HG02759 (cell line): Measurements from ENCODE around the gene KCNQ5.
A peak's percentile ranks its signal among the peaks of the same experiment; 100 is the strongest.

ENCODE experiments used
- ATAC-seq: cut with Tn5 transposase; IDR thresholded peaks from one replicate; pipeline ENCODE4 v1.9.1; 2021; ENCODE audit warnings: mild to moderate bottlenecking, moderate library complexity; ENCODE audit not compliant: unreplicated experiment

KCNQ5 gene

GRCh38 chr6:72788188-72788587, 166.3 kb downstream of the KCNQ5 start:
- no peak for ATAC-seq

DNA sequence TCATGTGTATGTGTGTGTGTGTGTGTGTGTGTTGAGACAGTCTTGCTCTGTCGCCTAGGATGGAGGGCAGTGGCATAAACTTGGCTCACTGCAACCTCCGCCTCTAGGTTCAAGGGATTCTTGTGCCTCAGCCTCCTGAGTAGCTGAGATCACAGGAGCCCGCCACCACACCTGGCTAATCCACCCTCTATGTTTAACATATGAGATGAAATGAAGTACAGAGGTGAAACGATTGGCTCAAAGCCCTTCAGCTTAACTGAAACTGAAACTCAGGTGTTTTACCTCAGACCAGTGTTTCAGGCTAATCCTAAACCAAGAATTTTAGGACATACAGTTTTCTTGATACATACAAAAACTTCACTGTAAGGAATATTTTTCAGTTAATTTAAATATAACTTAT, 167.3 kb downstream of the KCNQ5 start:
- ATAC-seq = no peak

DNA sequence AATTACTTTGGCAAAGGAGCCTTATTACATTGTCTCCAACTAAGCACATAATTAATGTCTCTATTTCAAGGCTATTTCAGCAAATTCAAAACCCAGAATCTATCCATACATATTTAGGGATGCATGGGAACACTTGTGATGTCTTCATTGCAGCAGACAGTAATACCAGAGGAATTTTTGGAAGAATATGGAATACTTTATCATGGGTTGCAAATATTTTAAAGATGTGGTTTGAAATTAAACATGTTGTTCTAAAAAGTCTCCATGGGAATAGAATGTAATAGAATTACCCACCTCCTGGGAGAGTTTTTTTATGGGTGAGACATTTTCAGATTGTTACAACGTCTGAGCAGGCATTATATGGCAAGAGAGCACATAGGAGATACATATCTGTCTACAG, 170.8 kb downstream of the KCNQ5 start:
- ATAC-seq = no peak

DNA sequence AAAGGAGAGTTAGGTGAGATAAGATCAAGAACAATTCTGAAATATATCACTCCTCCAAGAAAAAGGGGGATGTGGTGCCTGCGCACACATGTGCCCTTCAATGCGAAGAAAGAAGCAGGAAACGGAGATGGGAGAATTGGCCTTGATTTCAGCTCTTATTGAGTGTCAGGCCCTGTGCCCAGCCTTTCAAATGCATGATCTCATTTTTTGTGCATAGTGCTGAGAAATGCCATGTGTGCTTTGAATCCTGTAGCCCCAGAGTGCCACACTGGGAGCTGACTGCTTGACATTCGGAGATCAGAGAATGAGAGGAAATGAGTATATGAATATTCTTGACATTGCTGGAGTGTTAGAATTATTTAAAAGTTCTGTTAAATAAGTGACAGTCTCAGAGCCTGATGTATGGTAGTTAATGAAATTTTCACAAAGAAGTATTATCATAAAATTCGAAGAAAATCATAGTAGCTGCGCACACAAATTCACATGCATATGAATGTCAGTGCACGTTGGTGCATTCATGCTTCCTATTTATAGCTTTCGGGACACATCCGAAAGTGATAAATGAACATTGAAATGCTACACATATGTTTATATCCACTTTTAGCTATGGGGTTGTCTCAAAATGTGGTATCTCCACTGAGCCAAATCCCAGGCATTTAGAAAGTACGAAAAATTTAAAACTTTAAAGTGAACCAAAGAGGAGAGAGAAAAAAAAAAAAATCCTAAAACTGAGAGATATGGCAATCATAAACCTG, 172.0 kb downstream of the KCNQ5 start:
- ATAC-seq = no peak

DNA sequence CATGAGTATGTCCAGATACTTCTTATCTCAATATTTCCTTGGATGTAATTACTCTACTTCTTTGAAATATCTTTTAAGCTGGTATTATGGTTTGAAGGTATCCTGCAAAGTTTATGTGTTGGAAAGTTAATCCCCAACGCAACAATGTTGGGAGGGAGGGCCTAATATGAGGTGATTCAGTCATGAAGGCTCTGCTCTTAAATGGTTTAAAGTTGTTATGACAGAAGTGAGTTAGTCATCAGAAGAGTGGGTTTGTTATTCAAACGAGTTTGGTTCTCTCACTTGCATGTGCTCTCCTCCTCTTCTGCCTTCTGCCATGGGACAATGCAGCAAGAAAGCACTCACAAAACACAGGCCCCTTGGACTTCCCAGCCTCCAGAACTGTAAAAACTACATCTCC, 176.3 kb downstream of the KCNQ5 start:
- no peak for ATAC-seq

DNA sequence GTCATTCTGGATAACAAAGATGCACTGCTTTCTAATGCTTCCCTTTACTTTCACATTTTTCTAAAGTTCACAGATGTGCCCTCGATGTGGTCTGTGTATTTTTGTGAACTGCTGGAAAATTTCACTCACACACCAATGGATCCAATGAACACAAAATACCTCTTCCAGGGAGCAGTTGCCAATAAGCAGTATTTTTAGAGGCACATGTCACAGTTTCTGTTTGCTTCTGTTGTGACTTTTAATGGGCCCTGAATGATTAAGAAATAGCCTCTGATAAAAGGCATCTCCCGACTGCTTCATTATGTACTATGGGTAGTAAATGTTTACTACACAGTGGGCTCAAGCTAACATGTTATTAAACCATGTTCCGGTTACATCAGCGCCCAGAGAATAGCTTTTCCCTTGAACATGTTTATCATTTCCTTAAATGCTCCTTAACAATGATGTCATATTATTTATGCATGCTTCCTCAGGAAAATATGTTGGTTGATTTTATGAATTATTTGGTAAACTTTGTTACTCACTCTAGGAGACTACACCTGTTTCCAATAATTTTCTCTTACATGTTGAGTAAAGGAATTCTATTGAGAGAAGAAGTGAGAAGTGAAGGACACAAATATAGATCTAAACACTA, 188.0 kb downstream of the KCNQ5 start:
- no peak for ATAC-seq

- ATAC-seq = no peak
Observed at GRCh38 chr6:72810571-72811280, 188.9 kb downstream of the KCNQ5 start.

- ATAC-seq = no peak
Observed at GRCh38 chr6:72811971-72812421, 190.1 kb downstream of the KCNQ5 start.

- no peak for ATAC-seq
Observed at GRCh38 chr6:72813807-72814596, 192.1 kb downstream of the KCNQ5 start.

GRCh38 chr6:72816022-72816421, 194.2 kb downstream of the KCNQ5 start:
- ATAC-seq = no peak

- no peak for ATAC-seq
Observed at GRCh38 chr6:72817208-72817607, 195.3 kb downstream of the KCNQ5 start.

DNA sequence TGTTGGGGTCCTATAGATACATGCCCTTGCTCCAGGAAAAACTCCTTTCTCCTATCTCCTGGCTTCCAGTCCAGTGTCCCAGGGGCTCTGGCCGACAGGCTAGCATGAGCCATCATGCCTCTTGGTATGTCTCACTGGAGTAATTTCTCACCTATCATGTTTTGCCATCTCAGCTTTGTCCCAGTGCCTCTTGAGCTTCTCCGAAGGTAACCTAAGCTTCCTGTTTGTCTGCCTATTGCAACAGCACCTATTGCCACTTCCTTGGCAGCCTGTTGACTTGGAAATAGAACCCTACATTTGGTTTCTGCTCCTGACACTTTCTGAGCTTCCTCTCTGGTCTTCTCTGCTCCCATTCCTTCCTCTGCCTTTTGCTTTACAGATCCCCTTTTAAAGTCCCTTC, 197.7 kb downstream of the KCNQ5 start:
- ATAC-seq = no peak

- ATAC-seq = no peak
Observed at GRCh38 chr6:72820153-72820552, 198.3 kb downstream of the KCNQ5 start.

GRCh38 chr6:72820906-72821305, 199.0 kb downstream of the KCNQ5 start:
- ATAC-seq = no peak

- ATAC-seq = no peak
Observed at GRCh38 chr6:72822023-72822422, 200.2 kb downstream of the KCNQ5 start.

DNA sequence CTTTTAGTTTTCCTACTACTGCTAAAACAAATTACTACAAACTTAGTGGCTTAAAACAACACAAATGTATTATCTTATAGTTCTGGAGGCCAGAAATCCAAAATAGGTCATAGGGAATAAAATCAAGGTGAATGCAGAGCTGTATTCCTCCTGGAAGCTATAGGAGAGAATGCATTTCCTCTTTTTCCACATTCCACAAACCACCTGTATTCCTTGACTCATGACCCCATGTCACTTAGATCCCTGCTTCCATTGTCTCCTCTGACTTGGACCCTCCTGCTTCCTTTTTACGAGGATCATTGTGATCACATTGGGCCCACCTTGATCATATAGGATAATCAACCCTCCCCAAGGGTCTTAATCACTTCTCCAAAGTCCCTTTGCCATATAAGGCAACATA, 200.8 kb downstream of the KCNQ5 start:
- ATAC-seq = no peak

DNA sequence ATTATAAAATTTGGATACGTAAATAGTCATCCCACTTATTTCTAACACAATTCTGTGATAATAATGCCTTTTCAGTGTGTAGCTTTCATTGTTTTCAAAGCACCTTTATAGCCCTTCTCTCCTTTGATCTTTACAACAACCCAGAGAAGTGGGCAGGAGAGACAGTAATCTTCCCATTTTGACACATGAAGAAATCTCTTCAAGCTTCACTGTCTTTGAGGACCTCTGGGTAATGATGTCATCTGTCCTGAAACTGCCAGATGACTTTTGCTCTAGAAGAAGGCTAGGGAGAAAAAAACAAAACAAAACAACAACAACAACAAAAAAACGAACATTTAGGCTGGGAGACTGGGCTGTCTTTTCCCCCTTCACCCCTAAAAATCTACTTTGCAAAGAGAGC, 203.0 kb downstream of the KCNQ5 start:
- peak; percentile 70 for ATAC-seq

- ATAC-seq = peak; percentile 59
Observed at GRCh38 chr6:72825315-72825911, 203.5 kb downstream of the KCNQ5 start.

DNA sequence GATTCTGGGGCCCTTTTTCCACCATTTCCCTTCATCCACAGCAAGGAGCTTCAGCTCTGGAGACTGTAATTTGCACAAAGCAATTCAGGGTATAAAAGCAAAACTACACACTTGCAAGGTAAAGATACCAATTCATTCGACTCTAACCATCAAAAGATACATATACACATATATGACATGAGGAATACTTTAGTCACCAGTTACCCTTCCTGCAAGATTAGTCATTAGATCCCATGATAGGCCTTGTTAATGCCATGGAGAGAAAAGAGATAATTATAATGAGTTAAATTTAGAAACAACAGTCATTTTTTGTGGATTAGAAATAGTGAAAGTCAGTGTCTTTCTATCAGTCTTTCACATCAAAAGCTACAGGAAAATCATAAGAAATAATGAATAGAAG, 204.2 kb downstream of the KCNQ5 start:
- ATAC-seq = no peak

DNA sequence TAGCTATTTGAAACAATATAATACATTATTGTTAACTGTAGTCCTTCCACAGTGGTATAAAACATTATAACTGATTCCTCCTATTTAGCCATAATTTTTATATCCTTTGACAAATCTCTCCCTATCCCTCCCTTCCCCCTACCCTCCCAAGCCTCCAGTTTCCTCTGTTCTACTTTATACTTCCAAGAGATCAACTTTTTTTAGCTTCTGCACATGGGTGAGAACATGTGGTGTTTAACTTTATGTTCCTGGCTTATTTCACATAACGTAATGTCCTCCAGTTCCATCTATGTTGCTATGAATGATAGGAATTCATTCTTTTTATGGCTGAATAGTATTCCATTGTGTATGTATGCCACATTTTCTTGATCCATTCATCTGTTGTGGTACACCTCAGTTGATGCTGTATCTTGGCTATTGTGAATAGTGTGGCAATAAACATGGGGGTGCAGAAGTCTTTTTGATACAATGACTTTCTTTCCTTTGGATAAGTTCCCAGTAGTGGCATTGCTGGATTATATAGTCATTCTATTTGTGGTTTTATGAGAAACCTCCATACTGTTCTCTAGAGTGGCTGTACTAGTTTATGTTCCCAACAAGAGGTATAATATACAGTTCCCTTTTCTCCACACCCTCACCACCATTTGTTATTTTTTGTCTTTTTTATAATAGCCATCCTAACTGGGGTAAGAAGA, 205.0 kb downstream of the KCNQ5 start:
- no peak for ATAC-seq
